Measurements from ENCODE around the gene KRTAP19-1.
"Not testable (repeated sequence)": the region's sequence is repeated elsewhere in the genome, so short reads cannot be mapped to it uniquely, and the experiment has no call there.

The KRTAP19-1 gene
- total RNA-seq, result 0 reads per million in 9 experiments

DNA sequence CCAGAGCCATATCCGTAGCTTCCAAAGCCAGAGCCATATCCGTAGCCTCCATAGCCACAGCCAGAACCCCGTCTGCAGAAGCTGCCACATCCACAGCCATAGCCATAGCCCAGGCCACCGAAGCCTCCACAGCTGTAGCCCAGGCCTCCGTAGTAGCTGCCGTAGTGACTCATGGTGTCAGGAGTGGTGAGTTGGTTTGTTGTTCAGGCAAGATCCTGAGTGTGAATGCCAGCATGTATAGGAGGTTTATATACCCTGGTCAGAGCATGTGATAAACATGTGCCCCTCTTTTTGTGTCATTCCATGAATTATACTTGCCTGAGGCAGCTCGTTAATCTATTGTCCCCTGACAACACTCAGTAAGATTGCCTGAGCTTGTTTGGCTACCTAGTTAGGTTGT lies at the start of gene KRTAP19-1:
Gene KRTAP19-1 (minus strand): TSS at position 223 of the 400 bp plus-strand sequence. CDS start 50 bp downstream, at position 173.
- Mint-ChIP-seq H3K4me3 (no peak within 1 kb of the TSS), H3K4me1 (ENCODE audit: low read depth in 2 of 2) (no peaks in the 10 kb centered on the region), H3K9me3 (no peaks in the 10 kb centered on the region), H3K27ac (no peak within 1 kb of the TSS), H3K36me3 (ENCODE audit: insufficient read depth) (no peaks in the 10 kb centered on the region), H3K27me3 (no peaks in the 10 kb centered on the region)
- DNase-seq (no peak), ATAC-seq (replicated peaks) (no peak)

GRCh38 chr21:30518876-30519275 lies 38.7 kb upstream of the KRTAP19-1 start:
- ATAC-seq (replicated peaks), result no peak
- Mint-ChIP-seq H3K27ac (no peak overlapping the region), H3K9me3 (peaks cover 0 to 3% of the 10 kb centered on the region in 2 donors), H3K36me3 (ENCODE audit: insufficient read depth) (no peaks in the 10 kb centered on the region), H3K4me3 (no peak overlapping the region), H3K27me3 (no peaks in the 10 kb centered on the region), H3K4me1 (ENCODE audit: low read depth in 2 of 2) (no peaks in the 10 kb centered on the region)
- no peak for DNase-seq

DNA sequence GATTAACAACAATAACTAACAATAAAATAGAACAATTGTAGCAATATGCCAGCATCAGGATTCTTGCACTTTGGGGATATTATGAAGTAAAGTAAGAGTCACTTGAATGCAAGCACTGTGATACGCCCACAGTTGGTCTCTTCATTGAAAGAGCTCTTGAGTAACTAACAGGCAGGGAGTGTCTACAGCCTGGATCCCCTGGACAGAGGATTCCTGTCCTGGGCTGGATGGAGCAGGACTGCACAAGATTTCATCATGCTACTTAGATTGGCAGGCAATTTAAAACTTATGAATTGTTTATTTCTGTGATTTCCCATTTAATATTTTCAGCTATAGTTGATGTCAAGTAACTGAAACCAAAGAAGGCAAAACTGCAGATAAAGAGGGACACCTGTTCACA lies 35.5 kb upstream of the KRTAP19-1 start:
- H3K27ac Mint-ChIP-seq, result no peak overlapping the region
- ATAC-seq (replicated peaks) (no peak), DNase-seq (no peak)
- no peak overlapping the region for H3K4me3 Mint-ChIP-seq
- H3K4me1 Mint-ChIP-seq (ENCODE audit: low read depth in 2 of 2), result no peaks in the 10 kb centered on the region
- no peaks in the 10 kb centered on the region for H3K36me3 Mint-ChIP-seq (ENCODE audit: insufficient read depth)
- H3K27me3 Mint-ChIP-seq, result no peaks in the 10 kb centered on the region
- H3K9me3 Mint-ChIP-seq, result peaks cover 0 to 3% of the 10 kb centered on the region in 2 donors

GRCh38 chr21:30505621-30506205 lies 25.5 kb upstream of the KRTAP19-1 start:
- H3K4me1 Mint-ChIP-seq (ENCODE audit: low read depth in 2 of 2); ATAC-seq (replicated peaks); H3K4me3 Mint-ChIP-seq; H3K27ac Mint-ChIP-seq; H3K36me3 Mint-ChIP-seq (ENCODE audit: insufficient read depth); H3K9me3 Mint-ChIP-seq; H3K27me3 Mint-ChIP-seq; DNase-seq: not testable (repeated sequence)

DNA sequence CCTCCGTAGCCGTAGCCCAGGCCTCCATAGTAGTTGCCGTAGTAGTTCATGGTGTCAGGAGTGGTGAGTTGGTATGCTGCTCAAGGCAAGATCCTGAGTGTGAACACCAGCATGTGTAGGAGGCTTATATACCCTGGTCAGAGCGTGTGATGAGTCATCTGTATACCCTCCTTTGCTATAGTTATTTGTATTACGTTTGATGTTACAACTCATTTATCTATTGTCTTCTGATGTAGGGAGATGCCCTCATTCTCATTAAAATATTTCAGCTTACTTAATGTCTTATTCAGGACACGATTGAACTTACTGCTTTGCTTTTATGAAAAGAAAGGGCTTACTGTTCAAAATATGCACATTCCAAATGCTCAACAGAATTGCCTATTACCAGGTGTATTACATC lies 21.9 kb upstream of the KRTAP19-1 start, which contains the start of gene KRTAP19-5:
Gene KRTAP19-5 (minus strand): TSS at position 101 of the 400 bp plus-strand sequence. CDS start 51 bp downstream, at position 50.
- no peak within 1 kb of the TSS for H3K27ac Mint-ChIP-seq
- peaks cover 0 to 4% of the 10 kb centered on the region in 2 donors for H3K9me3 Mint-ChIP-seq
- DNase-seq (no peak), ATAC-seq (replicated peaks) (no peak)
- H3K27me3 Mint-ChIP-seq, result no peaks in the 10 kb centered on the region
- no peak within 1 kb of the TSS for H3K4me3 Mint-ChIP-seq
- H3K36me3 Mint-ChIP-seq (ENCODE audit: insufficient read depth), result no peaks in the 10 kb centered on the region
- no peaks in the 10 kb centered on the region for H3K4me1 Mint-ChIP-seq (ENCODE audit: low read depth in 2 of 2)

GRCh38 chr21:30497065-30497464 lies 16.9 kb upstream of the KRTAP19-1 start, which contains the start of gene KRTAP19-4:
Gene KRTAP19-4 (minus strand): TSS chr21:30497165. CDS start chr21:30497110, 55 bp downstream.
- H3K27ac Mint-ChIP-seq, result no peak within 1 kb of the TSS
- DNase-seq (no peak), ATAC-seq (replicated peaks) (no peak)
- H3K4me3 Mint-ChIP-seq, result no peak within 1 kb of the TSS
- H3K9me3 Mint-ChIP-seq, result no peaks in the 10 kb centered on the region
- no peaks in the 10 kb centered on the region for H3K27me3 Mint-ChIP-seq
- H3K36me3 Mint-ChIP-seq (ENCODE audit: insufficient read depth), result no peaks in the 10 kb centered on the region
- H3K4me1 Mint-ChIP-seq (ENCODE audit: low read depth in 2 of 2), result no peaks in the 10 kb centered on the region

DNA sequence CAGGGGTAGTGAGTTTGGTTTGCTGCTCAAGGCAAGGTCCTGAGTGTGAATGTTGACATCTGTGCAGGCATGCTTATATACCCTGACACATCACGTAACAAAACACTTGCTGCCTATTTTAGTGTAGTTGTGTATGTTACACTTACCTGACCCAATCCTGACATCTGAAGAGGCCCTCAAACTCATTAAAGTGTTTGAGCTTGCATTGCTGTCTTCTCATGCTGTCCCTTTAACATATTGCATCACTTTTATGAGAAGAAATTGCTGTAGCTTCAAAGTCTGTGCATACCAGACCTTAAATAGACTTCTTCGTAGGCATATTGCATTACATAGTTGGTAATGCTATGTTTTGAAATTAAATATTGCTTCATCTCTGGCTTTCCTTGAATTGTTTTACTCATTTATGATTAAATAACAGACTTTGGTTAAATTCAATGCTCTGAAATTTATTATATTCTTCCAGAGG lies 11.8 kb upstream of the KRTAP19-1 start, which contains the start of gene KRTAP19-3:
Gene KRTAP19-3 (minus strand): TSS at position 51 of the 466 bp plus-strand sequence. CDS start 56 bp downstream, outside the sequence.
- no peak within 1 kb of the TSS for H3K4me3 Mint-ChIP-seq
- no peak for DNase-seq
- ATAC-seq (replicated peaks), result no peak

GRCh38 chr21:30487336-30487735 lies 7.2 kb upstream of the KRTAP19-1 start, which contains the start of gene KRTAP19-2:
Gene KRTAP19-2 (minus strand): TSS chr21:30487436. CDS start chr21:30487348, 88 bp downstream.
- Mint-ChIP-seq H3K36me3 (ENCODE audit: insufficient read depth) (no peaks in the 10 kb centered on the region), H3K27me3 (no peaks in the 10 kb centered on the region), H3K27ac (no peak within 1 kb of the TSS), H3K4me3 (no peak within 1 kb of the TSS), H3K4me1 (ENCODE audit: low read depth in 2 of 2) (no peaks in the 10 kb centered on the region), H3K9me3 (peaks cover 0 to 6% of the 10 kb centered on the region in 2 donors)
- ATAC-seq (replicated peaks) (no peak), DNase-seq (no peak)

More for the DNA sequence above, 11.8 kb upstream of the KRTAP19-1 start, which contains the start of gene KRTAP19-3:
- peaks cover 0 to 5% of the 10 kb centered on the region in 2 donors for H3K9me3 Mint-ChIP-seq
- no peaks in the 10 kb centered on the region for H3K4me1 Mint-ChIP-seq (ENCODE audit: low read depth in 2 of 2)
- no peaks in the 10 kb centered on the region for H3K36me3 Mint-ChIP-seq (ENCODE audit: insufficient read depth)
- no peaks in the 10 kb centered on the region for H3K27me3 Mint-ChIP-seq
- no peak within 1 kb of the TSS for H3K27ac Mint-ChIP-seq

DNA sequence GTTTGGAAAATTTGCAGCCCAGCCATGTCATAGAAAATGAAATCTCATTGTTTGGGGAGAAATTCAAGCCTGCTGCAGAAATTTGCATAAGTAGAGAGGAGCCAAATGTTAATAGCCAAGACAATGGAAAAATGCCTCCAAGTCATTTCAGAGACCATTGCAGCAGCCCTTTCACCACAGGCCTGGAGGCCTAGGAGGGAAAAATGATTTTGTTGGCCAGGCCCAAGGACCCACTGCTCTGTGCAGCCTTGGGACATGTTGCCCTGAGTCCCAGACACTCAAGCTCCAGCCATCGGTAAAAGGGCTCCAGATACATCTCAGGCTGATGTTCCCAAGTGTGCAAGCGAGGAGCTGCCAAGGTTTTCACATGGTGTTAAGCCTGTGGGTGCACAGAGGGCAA lies 6.0 kb upstream of the KRTAP19-1 start:
- Mint-ChIP-seq H3K27me3 (no peaks in the 10 kb centered on the region), H3K4me3 (no peak overlapping the region), H3K27ac (no peak overlapping the region), H3K4me1 (ENCODE audit: low read depth in 2 of 2) (no peaks in the 10 kb centered on the region), H3K36me3 (ENCODE audit: insufficient read depth) (no peaks in the 10 kb centered on the region), H3K9me3 (peaks cover 0 to 5% of the 10 kb centered on the region in 2 donors)
- DNase-seq, result no peak
- ATAC-seq (replicated peaks), result no peak

GRCh38 chr21:30482130-30482529 lies 2.0 kb upstream of the KRTAP19-1 start:
- Mint-ChIP-seq H3K4me1 (ENCODE audit: low read depth in 2 of 2) (no peaks in the 10 kb centered on the region), H3K9me3 (peaks cover 0 to 3% of the 10 kb centered on the region in 2 donors), H3K4me3 (no peak overlapping the region), H3K36me3 (ENCODE audit: insufficient read depth) (no peaks in the 10 kb centered on the region), H3K27ac (no peak overlapping the region), H3K27me3 (no peaks in the 10 kb centered on the region)
- DNase-seq (no peak), ATAC-seq (replicated peaks) (no peak)

GRCh38 chr21:30479259-30479658 lies 908 bp downstream of the KRTAP19-1 start:
- no peaks in the 10 kb centered on the region for H3K4me1 Mint-ChIP-seq (ENCODE audit: low read depth in 2 of 2)
- no peak overlapping the region for H3K27ac Mint-ChIP-seq
- H3K27me3 Mint-ChIP-seq, result no peaks in the 10 kb centered on the region
- no peak overlapping the region for H3K4me3 Mint-ChIP-seq
- H3K9me3 Mint-ChIP-seq, result no peaks in the 10 kb centered on the region
- ATAC-seq (replicated peaks) (no peak), DNase-seq (no peak)
- H3K36me3 Mint-ChIP-seq (ENCODE audit: insufficient read depth), result no peaks in the 10 kb centered on the region

- Mint-ChIP-seq H3K36me3 (ENCODE audit: insufficient read depth) (no peaks in the 10 kb centered on the region), H3K27ac (no peak overlapping the region), H3K27me3 (no peaks in the 10 kb centered on the region), H3K4me3 (no peak overlapping the region), H3K9me3 (peaks cover 0 to 2% of the 10 kb centered on the region in 2 donors), H3K4me1 (ENCODE audit: low read depth in 2 of 2) (no peaks in the 10 kb centered on the region)
- no peak for DNase-seq
- no peak for ATAC-seq (replicated peaks)
These were observed 2.2 kb downstream of the KRTAP19-1 start for GRCh38 chr21:30478004-30478403.

DNA sequence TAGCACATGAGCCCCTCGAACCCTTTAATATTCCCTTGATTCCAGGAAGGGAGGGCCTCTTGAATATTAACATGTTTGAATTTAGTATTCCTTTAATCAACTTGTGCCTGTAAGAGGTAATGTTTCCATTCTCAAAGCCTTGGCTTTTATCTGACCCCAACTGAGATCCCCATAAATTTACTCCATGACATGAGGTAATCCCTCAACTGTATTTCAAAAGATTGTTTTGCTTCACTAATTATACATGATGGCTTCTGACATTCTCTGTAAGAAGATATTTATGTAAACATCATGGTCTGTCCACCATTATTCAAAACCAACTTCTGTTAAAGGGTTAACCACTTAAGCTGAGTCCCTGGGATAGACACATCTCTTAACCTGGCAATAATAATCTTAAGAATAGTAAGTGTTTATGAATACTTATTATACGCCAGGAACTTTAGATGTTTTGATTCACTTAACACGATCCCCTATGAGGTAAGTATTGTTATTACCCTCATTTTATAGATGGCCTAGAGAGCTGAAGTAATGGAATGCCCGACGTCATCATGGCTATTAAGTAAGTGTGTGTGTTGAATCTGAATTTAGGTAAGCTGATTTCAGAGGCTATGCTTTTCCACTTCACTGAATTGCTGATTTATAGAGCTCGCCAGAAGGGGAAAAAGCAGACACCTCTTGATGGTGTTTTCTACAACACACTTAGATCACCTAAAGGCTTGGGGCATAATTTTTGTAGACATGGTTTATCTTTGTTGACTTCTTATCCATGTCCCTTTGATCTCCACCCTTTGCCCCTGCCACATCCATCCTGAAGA lies 11.1 kb downstream of the KRTAP19-1 start:
- Mint-ChIP-seq H3K4me3 (no peak overlapping the region), H3K9me3 (peaks cover 3 to 8% of the 10 kb centered on the region in 2 donors), H3K4me1 (ENCODE audit: low read depth in 2 of 2) (no peaks in the 10 kb centered on the region), H3K27ac (no peak overlapping the region), H3K27me3 (no peaks in the 10 kb centered on the region), H3K36me3 (ENCODE audit: insufficient read depth) (no peaks in the 10 kb centered on the region)
- no peak for DNase-seq
- no peak for ATAC-seq (replicated peaks)

Measured in effector memory CD8-positive, alpha-beta T cell (primary cell).